SK-N-SH treated with all-trans-retinoic acid at 6 μM for 48 hours (cell line): ENCODE results near the gene DLG3.

Source experiments
- ARNTL ChIP-seq: fragments of 450-650 bp; formaldehyde crosslinking; IDR thresholded peaks from 2 replicates; pipeline ENCODE4 v1.5.0; 2020; ENCODE audit warnings: low read depth, mild to moderate bottlenecking, moderate library complexity, borderline replicate concordance
- CSDC2 ChIP-seq: fragments of 250-450 bp; sonication (Bioruptor Pico); IDR thresholded peaks from 2 replicates; pipeline ENCODE4 v1.5.0; 2020; ENCODE audit warnings: mild to moderate bottlenecking, moderate library complexity
- CSRNP3 ChIP-seq: fragments of 250-450 bp; sonication (Bioruptor Pico); IDR thresholded peaks from 2 replicates; pipeline ENCODE4 v1.5.1; 2021; ENCODE audit warnings: mild to moderate bottlenecking, moderate library complexity
- GLIS3 ChIP-seq: fragments of 250-450 bp; sonication (Bioruptor Pico); IDR thresholded peaks from 2 replicates; pipeline ENCODE4 v1.5.0; 2020; ENCODE audit warnings: mild to moderate bottlenecking, moderate library complexity
- PATZ1 ChIP-seq: fragments of 250-450 bp; sonication (Bioruptor Pico); IDR thresholded peaks from 2 replicates; pipeline ENCODE4 v1.8.0; 2020; ENCODE audit warnings: mild to moderate bottlenecking, moderate library complexity, borderline replicate concordance
- POU6F1 ChIP-seq: fragments of 250-450 bp; sonication (Bioruptor Pico); IDR thresholded peaks from 2 replicates; pipeline ENCODE4 v1.8.0; 2021; ENCODE audit warnings: low read depth, mild to moderate bottlenecking, moderate library complexity, borderline replicate concordance
- RARB ChIP-seq: fragments of 250-450 bp; sonication (Bioruptor Pico); IDR thresholded peaks from 2 replicates; pipeline ENCODE4 v1.8.0; 2021; ENCODE audit warnings: mild to moderate bottlenecking, moderate library complexity
- SNAI2 ChIP-seq: fragments of 250-450 bp; sonication (Bioruptor Pico); IDR thresholded peaks from 2 replicates; pipeline ENCODE4 v1.5.0; 2020; ENCODE audit warnings: mild to moderate bottlenecking, moderate library complexity
- TCF4 ChIP-seq: fragments of 250-450 bp; sonication (Bioruptor Pico); IDR thresholded peaks from 2 replicates; pipeline ENCODE4 v1.8.0; 2021; ENCODE audit warnings: mild to moderate bottlenecking, moderate library complexity, borderline replicate concordance
- ZFP3 ChIP-seq: fragments of 250-450 bp; sonication (Bioruptor Pico); IDR thresholded peaks from 2 replicates; pipeline ENCODE4 v1.5.0; 2020; ENCODE audit warnings: mild to moderate bottlenecking, moderate library complexity
- ZFP30 ChIP-seq: fragments of 450-650 bp; formaldehyde crosslinking; IDR thresholded peaks from 2 replicates; pipeline ENCODE4 v1.5.0; 2022; ENCODE audit warnings: mild to moderate bottlenecking, moderate library complexity
- ZNF565 ChIP-seq: fragments of 450-650 bp; formaldehyde crosslinking; conservative IDR thresholded peaks from 2 replicates; pipeline ENCODE4 v1.5.0; 2020; ENCODE audit warnings: low read depth, mild to moderate bottlenecking, moderate library complexity
- ZNF70 ChIP-seq: fragments of 450-650 bp; formaldehyde crosslinking; IDR thresholded peaks from 2 replicates; pipeline ENCODE4 v1.5.0; 2020; ENCODE audit warnings: mild to moderate bottlenecking, moderate library complexity
- TF ChIP-seq, protein P1 (sequence below): fragments of 250-450 bp; sonication (Bioruptor Pico); IDR thresholded peaks from 2 replicates; pipeline ENCODE4 v1.5.0; 2020; ENCODE audit warnings: mild to moderate bottlenecking, moderate library complexity

- TF ChIP-seq PATZ1 (CRISPR knock-in tag) (no peak), CSRNP3 (CRISPR knock-in tag) (no peak), ZFP30 (CRISPR knock-in tag) (no peak), SNAI2 (CRISPR knock-in tag) (no peak), ZFP3 (CRISPR knock-in tag) (no peak), ARNTL (CRISPR knock-in tag) (no peak), CSDC2 (no peak), TCF4 (CRISPR knock-in tag) (no peak), POU6F1 (CRISPR knock-in tag) (no peak), RARB (CRISPR knock-in tag) (no peak), GLIS3 (CRISPR knock-in tag) (no peak), ZNF70 (CRISPR knock-in tag) (no peak), ZNF565 (CRISPR knock-in tag) (no peak)
- TF ChIP-seq, protein P1, sequence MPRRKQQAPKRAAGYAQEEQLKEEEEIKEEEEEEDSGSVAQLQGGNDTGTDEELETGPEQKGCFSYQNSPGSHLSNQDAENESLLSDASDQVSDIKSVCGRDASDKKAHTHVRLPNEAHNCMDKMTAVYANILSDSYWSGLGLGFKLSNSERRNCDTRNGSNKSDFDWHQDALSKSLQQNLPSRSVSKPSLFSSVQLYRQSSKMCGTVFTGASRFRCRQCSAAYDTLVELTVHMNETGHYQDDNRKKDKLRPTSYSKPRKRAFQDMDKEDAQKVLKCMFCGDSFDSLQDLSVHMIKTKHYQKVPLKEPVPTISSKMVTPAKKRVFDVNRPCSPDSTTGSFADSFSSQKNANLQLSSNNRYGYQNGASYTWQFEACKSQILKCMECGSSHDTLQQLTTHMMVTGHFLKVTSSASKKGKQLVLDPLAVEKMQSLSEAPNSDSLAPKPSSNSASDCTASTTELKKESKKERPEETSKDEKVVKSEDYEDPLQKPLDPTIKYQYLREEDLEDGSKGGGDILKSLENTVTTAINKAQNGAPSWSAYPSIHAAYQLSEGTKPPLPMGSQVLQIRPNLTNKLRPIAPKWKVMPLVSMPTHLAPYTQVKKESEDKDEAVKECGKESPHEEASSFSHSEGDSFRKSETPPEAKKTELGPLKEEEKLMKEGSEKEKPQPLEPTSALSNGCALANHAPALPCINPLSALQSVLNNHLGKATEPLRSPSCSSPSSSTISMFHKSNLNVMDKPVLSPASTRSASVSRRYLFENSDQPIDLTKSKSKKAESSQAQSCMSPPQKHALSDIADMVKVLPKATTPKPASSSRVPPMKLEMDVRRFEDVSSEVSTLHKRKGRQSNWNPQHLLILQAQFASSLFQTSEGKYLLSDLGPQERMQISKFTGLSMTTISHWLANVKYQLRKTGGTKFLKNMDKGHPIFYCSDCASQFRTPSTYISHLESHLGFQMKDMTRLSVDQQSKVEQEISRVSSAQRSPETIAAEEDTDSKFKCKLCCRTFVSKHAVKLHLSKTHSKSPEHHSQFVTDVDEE = no peak
These were observed 14.9 kb upstream of the DLG3 start for GRCh38 chrX:70429759-70430158.
